Liver (tissue), 9 donors: ENCODE data around the gene PARD3. TPM values are rescaled to one million over a fixed set of nuclear protein-coding genes. Genes with fewer than 3 reads are reported as not detected.

Experiments
- DNase-seq: peaks from one replicate; pipeline ENCODE4 v3.0.0-alpha.2; 2017; ENCODE audit warnings: low spot score
- H3K27ac ChIP-seq, 2 donors: one replicate each; pipeline ENCODE4 v1.7.0; 2013; ENCODE audit warnings: inconsistent platforms in 2 of 2, low read length in 2 of 2, control low read depth in 1 of 2, low read depth in 1 of 2, mild to moderate bottlenecking in 1 of 2
- H3K27me3 ChIP-seq, 4 donors: one replicate each; pipeline versions ENCODE4 v1.6.1 to v1.7.0; 2013; ENCODE audit warnings: low read length in 3 of 4, inconsistent platforms in 1 of 4, mild to moderate bottlenecking in 1 of 4, moderate library complexity in 1 of 4; ENCODE audit not compliant: control insufficient read depth in 4 of 4, insufficient read depth in 4 of 4
- H3K36me3 ChIP-seq, 4 donors: one replicate each; pipeline versions ENCODE4 v1.6.1 to v1.7.0; 2013; ENCODE audit warnings: low read length in 3 of 4, mild to moderate bottlenecking in 3 of 4, low read depth in 1 of 4, moderate library complexity in 1 of 4; ENCODE audit not compliant: control insufficient read depth in 4 of 4, insufficient read depth in 3 of 4
- H3K4me1 ChIP-seq, 4 donors: one replicate each; pipeline versions ENCODE4 v1.6.1 to v1.7.0; 2013; ENCODE audit warnings: low read length in 3 of 4, mild to moderate bottlenecking in 3 of 4, moderate library complexity in 1 of 4; ENCODE audit not compliant: control insufficient read depth in 4 of 4, insufficient read depth in 4 of 4
- H3K4me3 ChIP-seq, 3 donors: one replicate each; pipeline versions ENCODE4 v1.6.1 to v1.7.0; 2013; ENCODE audit warnings: low read length in 3 of 3, control low read depth in 1 of 3, low read depth in 1 of 3, mild to moderate bottlenecking in 1 of 3
- H3K9ac ChIP-seq, 2 donors: one replicate each; pipeline ENCODE4 v1.7.0; 2013; ENCODE audit warnings: low read length in 2 of 2, mild to moderate bottlenecking in 2 of 2, moderate library complexity in 2 of 2, control low read depth in 1 of 2, low read depth in 1 of 2
- H3K9me3 ChIP-seq, 4 donors: one replicate each; pipeline versions ENCODE4 v1.6.1 to v1.7.0; 2013; ENCODE audit warnings: low read length in 3 of 4; ENCODE audit not compliant: control insufficient read depth in 4 of 4
- CTCF ChIP-seq: fragments of 150-350 bp; IDR thresholded peaks from 2 replicates; pipeline ENCODE4 v1.5.1; 2017; ENCODE audit warnings: improper control_type of control experiment, low read depth, low read length; ENCODE audit not compliant: missing input control
- FOXA1 ChIP-seq: IDR thresholded peaks from 2 replicates; pipeline ENCODE4 v1.6.1; 2016; ENCODE audit warnings: antibody characterized with exemption
- FOXA2 ChIP-seq: IDR thresholded peaks from 2 replicates; pipeline ENCODE4 v1.6.1; 2016; ENCODE audit warnings: antibody characterized with exemption
- HNF4A ChIP-seq, 2 donors: conservative IDR thresholded peaks; 2 replicates each; pipeline ENCODE4 v1.6.1; 2016; ENCODE audit warnings: antibody characterized with exemption in 2 of 2, mild to moderate bottlenecking in 2 of 2
- HNF4G ChIP-seq: IDR thresholded peaks from 2 replicates; pipeline ENCODE4 v1.6.1; 2016; ENCODE audit warnings: antibody characterized with exemption
- NR2F2 ChIP-seq: IDR thresholded peaks from 2 replicates; pipeline ENCODE4 v1.6.1; 2016; ENCODE audit warnings: antibody characterized with exemption
- RAD21 ChIP-seq, 2 donors: IDR thresholded peaks; 2 replicates each; pipeline ENCODE4 v1.6.1; 2016; ENCODE audit warnings: antibody characterized with exemption in 2 of 2, mild to moderate bottlenecking in 2 of 2
- REST ChIP-seq: IDR thresholded peaks from 2 replicates; pipeline ENCODE4 v1.6.1; 2016; ENCODE audit warnings: antibody characterized with exemption, mild to moderate bottlenecking
- RXRA ChIP-seq, 2 donors: IDR thresholded peaks; 2 replicates each; pipeline ENCODE4 v1.6.1; 2017 to 2018; ENCODE audit warnings: antibody characterized with exemption in 2 of 2, mild to moderate bottlenecking in 1 of 2
- SP1 ChIP-seq: IDR thresholded peaks from 2 replicates; pipeline ENCODE4 v1.6.1; 2018; ENCODE audit warnings: antibody characterized with exemption, mild to moderate bottlenecking
- TAF1 ChIP-seq: conservative IDR thresholded peaks from 2 replicates; pipeline ENCODE4 v1.6.1; 2016; ENCODE audit warnings: antibody characterized with exemption, mild to moderate bottlenecking
- YY1 ChIP-seq: IDR thresholded peaks from 2 replicates; pipeline ENCODE4 v1.6.1; 2016; ENCODE audit warnings: antibody characterized with exemption, mild to moderate bottlenecking
- WGBS: extraction: QIAGEN DNeasy Blood & Tissue Kit; methylation state at CpG from one replicate; pipeline ENCODE4 v1.1.7; 2013; 5-methylcytosine and 5-hydroxymethylcytosine counted together
- polyA plus RNA-seq, 2 donors: library from polyadenylated mRNA; stranded (reverse) in 1 of 2; unstranded in 1 of 2; fragments of 200-250 nt in 1 of 2; fragments of >200 nt in 1 of 2; fragmentation: Nextera tagmentation in 1 of 2; extraction: Ambion mirVana in 1 of 2; gene quantifications; one replicate each; pipeline versions ENCODE4 v1.2.1 to v1.2.3, GENCODE V29; 2013 to 2015
- total RNA-seq, 2 donors: library from RNA; depleted of rRNA; stranded (reverse); fragments of >200 nt; gene quantifications; one replicate each; pipeline ENCODE4 v1.2.3, GENCODE V29; 2014
- TF ChIP-seq, protein P1 (sequence below): IDR thresholded peaks from 2 replicates; pipeline ENCODE4 v1.6.1; 2016; ENCODE audit warnings: antibody characterized with exemption
- TF ChIP-seq, protein P2 (sequence below): IDR thresholded peaks from 2 replicates; pipeline ENCODE4 v1.6.1; 2016; ENCODE audit warnings: antibody characterized with exemption
- TF ChIP-seq, protein P3 (sequence below): IDR thresholded peaks from 2 replicates; pipeline ENCODE4 v1.6.1; 2016; ENCODE audit warnings: antibody characterized with exemption
- donor health status: healthy.
- donor health status: healthy.
- donor health status: healthy.
- donor health status: healthy.
- donor health status: healthy.

The PARD3 gene
- total and polyA plus RNA-seq, 4 donors = 12.3 to 43.8 (median 13.5) TPM

DNA sequence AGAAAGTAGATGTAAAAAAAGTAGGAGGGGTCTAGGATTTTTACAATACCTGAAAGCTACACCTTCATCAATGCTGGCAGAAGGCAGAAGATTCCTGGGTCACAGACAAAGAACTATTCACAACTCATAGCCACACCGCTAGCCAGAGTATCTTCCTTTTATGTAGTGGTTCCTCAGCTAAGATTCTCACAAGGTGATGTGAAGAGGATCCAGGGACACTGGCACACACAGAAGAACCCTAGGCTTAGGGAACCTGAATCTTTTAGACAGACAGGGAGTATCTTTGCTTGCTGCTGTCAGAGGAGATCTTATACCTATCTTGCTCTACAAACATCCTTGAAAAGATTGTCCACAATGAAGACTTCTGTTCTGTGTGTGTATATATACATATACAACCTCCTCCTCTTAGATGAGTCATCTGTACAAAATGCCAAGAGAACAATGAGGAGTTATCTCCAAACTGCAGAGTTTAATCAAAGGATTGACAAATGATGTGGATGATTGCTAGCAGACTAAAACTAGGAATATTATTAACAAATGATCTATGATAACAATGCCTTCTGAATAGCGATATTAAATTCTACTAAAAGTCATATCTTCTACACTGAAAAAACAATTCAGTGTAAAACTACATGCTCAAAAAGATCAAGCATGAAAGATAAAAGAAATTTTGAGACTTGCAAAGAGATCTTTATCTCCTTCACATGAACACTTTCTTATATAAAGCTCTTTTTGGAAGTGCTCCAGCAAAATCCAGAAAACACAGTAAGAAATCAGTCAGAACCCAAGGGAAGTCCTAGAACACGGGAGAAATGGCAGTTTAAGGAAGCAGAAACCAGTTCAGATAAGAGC, 409.3 kb downstream of the PARD3 start:
- Histone ChIP-seq H3K36me3 (no peaks in the 10 kb centered on the region), H3K4me3 (no peak overlapping the region), H3K9ac (no peak overlapping the region), H3K27me3 (no peaks in the 10 kb centered on the region), H3K9me3 (no peaks in the 10 kb centered on the region), H3K4me1 (no peaks in the 10 kb centered on the region), H3K27ac (no peak overlapping the region)
- no peak for DNase-seq
- 84% methylated on average over 3 of the region's 3 CpGs for WGBS
- TF ChIP-seq NR2F2 (no peak), YY1 (no peak), RXRA (IDR thresholded peaks at IDR 0.05) (no peak)

GRCh38 chr10:34403512-34403911, 411.6 kb downstream of the PARD3 start:
- Histone ChIP-seq H3K27ac (no peak overlapping the region), H3K9ac (no peak overlapping the region), H3K36me3 (no peaks in the 10 kb centered on the region), H3K4me3 (no peak overlapping the region), H3K27me3 (no peaks in the 10 kb centered on the region), H3K9me3 (no peaks in the 10 kb centered on the region), H3K4me1 (no peaks in the 10 kb centered on the region)
- 86% methylated on average over 4 of the region's 4 CpGs for WGBS
- TF ChIP-seq HNF4G = no peak
- no peak for TF ChIP-seq FOXA2
- TF ChIP-seq YY1 = no peak
- TF ChIP-seq, protein P1, sequence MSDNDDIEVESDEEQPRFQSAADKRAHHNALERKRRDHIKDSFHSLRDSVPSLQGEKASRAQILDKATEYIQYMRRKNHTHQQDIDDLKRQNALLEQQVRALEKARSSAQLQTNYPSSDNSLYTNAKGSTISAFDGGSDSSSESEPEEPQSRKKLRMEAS = no peak
- TF ChIP-seq, protein P2, sequence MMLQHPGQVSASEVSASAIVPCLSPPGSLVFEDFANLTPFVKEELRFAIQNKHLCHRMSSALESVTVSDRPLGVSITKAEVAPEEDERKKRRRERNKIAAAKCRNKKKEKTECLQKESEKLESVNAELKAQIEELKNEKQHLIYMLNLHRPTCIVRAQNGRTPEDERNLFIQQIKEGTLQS = no peak
- TF ChIP-seq TAF1 = no peak
- TF ChIP-seq CTCF = no peak
- TF ChIP-seq SP1 = no peak
- TF ChIP-seq, protein P3, sequence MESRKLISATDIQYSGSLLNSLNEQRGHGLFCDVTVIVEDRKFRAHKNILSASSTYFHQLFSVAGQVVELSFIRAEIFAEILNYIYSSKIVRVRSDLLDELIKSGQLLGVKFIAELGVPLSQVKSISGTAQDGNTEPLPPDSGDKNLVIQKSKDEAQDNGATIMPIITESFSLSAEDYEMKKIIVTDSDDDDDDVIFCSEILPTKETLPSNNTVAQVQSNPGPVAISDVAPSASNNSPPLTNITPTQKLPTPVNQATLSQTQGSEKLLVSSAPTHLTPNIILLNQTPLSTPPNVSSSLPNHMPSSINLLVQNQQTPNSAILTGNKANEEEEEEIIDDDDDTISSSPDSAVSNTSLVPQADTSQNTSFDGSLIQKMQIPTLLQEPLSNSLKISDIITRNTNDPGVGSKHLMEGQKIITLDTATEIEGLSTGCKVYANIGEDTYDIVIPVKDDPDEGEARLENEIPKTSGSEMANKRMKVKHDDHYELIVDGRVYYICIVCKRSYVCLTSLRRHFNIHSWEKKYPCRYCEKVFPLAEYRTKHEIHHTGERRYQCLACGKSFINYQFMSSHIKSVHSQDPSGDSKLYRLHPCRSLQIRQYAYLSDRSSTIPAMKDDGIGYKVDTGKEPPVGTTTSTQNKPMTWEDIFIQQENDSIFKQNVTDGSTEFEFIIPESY = no peak
- TF ChIP-seq REST = no peak
- no peak for TF ChIP-seq HNF4A (conservative IDR thresholded peaks at IDR 0.05)
- TF ChIP-seq RAD21 (IDR thresholded peaks at IDR 0.05) = no peak
- TF ChIP-seq RXRA (IDR thresholded peaks at IDR 0.05) = no peak
- TF ChIP-seq FOXA1 = no peak
- DNase-seq = no peak
